K562 (cell line): ENCODE results near the gene PSPC1. TPM values are rescaled to one million over a fixed set of nuclear protein-coding genes. Genes with fewer than 3 reads are reported as not detected.

Source experiments
- ATAC-seq: fragments of 200-7000 bp; cut with Tn5 transposase; 3 replicates; pipeline ENCODE4 v1.9.1; 2020; ENCODE audit warnings: moderate library complexity
- BruUV-seq: library from RNA; stranded (reverse); fragments of 400-500 nt; replicated peaks from 2 replicates; lab custom pipeline; 2021; lab: Mats Ljungman, UMichigan
- CTCF ChIA-PET: fragments of 300-600 bp; formaldehyde crosslinking; extraction: SDS; loops from one replicate; lab custom pipeline; 2021; ENCODE audit warnings: low intra/inter-chr PET ratio; lab: Yijun Ruan, JAX
- POLR2A ChIA-PET: fragments of 300-600, 350-650 bp; sonication (Branson Sonifier 250); formaldehyde crosslinking; extraction: SDS; loops from one replicate; lab custom pipeline; 2021; ENCODE audit warnings: antibody characterized with exemption, inconsistent platforms; lab: Yijun Ruan, JAX
- DNase-seq, 4 experiments: peaks; one replicate each; pipeline versions ENCODE4 v3.0.0 to v3.0.0-alpha.2; 2011 to 2018; ENCODE audit warnings: low spot score in 3 of 4, mixed read lengths in 3 of 4; ENCODE audit errors: extremely low read depth in 1 of 4
- FAIRE-seq: peaks from 2 replicates; lab custom pipeline; 2011; peaks lifted over from hg19 to GRCh38; lab: Jason Lieb, UNC
- H2AFZ ChIP-seq: 2 replicates; pipeline ENCODE4 v1.6.0; 2011; ENCODE audit warnings: low read depth, low read length, control low read depth, inconsistent platforms
- H3K27ac ChIP-seq: fragments of 200-600 bp; 3 replicates; pipeline ENCODE4 v1.8.0; 2011; ENCODE audit warnings: low read depth, mild to moderate bottlenecking, control low read depth, inconsistent platforms, low read length, moderate library complexity, mixed read lengths; ENCODE audit errors: extremely low read depth
- H3K27me3 ChIP-seq, 2 experiments: fragments of 300-600 bp in 1 of 2; 2 replicates in 1 of 2; 3 replicates in 1 of 2; pipeline versions ENCODE4 v1.6.0 to v1.8.0; 2011; ENCODE audit warnings: inconsistent platforms in 2 of 2, low read length in 2 of 2, mild to moderate bottlenecking in 1 of 2, mixed read lengths in 1 of 2, moderate library complexity in 1 of 2; ENCODE audit not compliant: control insufficient read depth in 2 of 2, insufficient read depth in 2 of 2
- H3K36me3 ChIP-seq: fragments of 300-600 bp; 3 replicates; pipeline ENCODE4 v1.8.0; 2011; ENCODE audit warnings: mild to moderate bottlenecking, low read length, inconsistent platforms; ENCODE audit not compliant: control insufficient read depth, insufficient read depth
- H3K4me1 ChIP-seq, 2 experiments: fragments of 200-600 bp in 1 of 2; replicated peaks in 1 of 2; 2 replicates in 1 of 2; 3 replicates in 1 of 2; pipeline versions ENCODE4 v1.5.1 to v1.8.0; 2011; ENCODE audit warnings: inconsistent platforms in 2 of 2, low read length in 2 of 2, mild to moderate bottlenecking in 1 of 2, mixed read lengths in 1 of 2, moderate library complexity in 1 of 2; ENCODE audit not compliant: control insufficient read depth in 2 of 2, insufficient read depth in 2 of 2
- H3K4me2 ChIP-seq: 2 replicates; pipeline ENCODE4 v1.6.1; 2011; ENCODE audit warnings: low read length, control low read depth, inconsistent platforms, mixed read lengths; ENCODE audit not compliant: insufficient read depth
- H3K4me3 ChIP-seq: fragments of 200-600 bp; sonication (generic), shearing (Covaris generic); 2 replicates; pipeline ENCODE4 v1.5.1; 2016; ENCODE audit warnings: control low read depth, inconsistent platforms
- H3K79me2 ChIP-seq: fragments of 200-600 bp; 3 replicates; pipeline ENCODE4 v1.8.0; 2011; ENCODE audit warnings: low read length, inconsistent platforms; ENCODE audit not compliant: control insufficient read depth, insufficient read depth
- H3K9ac ChIP-seq, 2 experiments: 2 replicates each; pipeline versions ENCODE4 v1.6.0 to v1.6.1; 2011; ENCODE audit warnings: low read depth in 2 of 2, low read length in 2 of 2, control low read depth in 1 of 2, inconsistent platforms in 1 of 2, mild to moderate bottlenecking in 1 of 2, mixed read lengths in 1 of 2; ENCODE audit not compliant: insufficient read depth in 1 of 2
- H3K9me1 ChIP-seq: one replicate; pipeline ENCODE4 v1.6.0; 2011; ENCODE audit warnings: inconsistent platforms, mild to moderate bottlenecking, low read length, moderate library complexity; ENCODE audit not compliant: control insufficient read depth, insufficient read depth
- H3K9me3 ChIP-seq: replicated peaks from 2 replicates; pipeline ENCODE4 v1.5.1; 2011; ENCODE audit warnings: low read depth, low read length, inconsistent platforms; ENCODE audit not compliant: control insufficient read depth, insufficient read depth
- H4K20me1 ChIP-seq: replicated peaks from 2 replicates; pipeline ENCODE4 v1.6.1; 2011; ENCODE audit warnings: low read length, inconsistent platforms, mixed read lengths; ENCODE audit not compliant: control insufficient read depth, insufficient read depth
- CBFB ChIP-seq: sonication (generic); formaldehyde crosslinking; IDR thresholded peaks from 2 replicates; pipeline ENCODE4 v1.4.0; 2020; ENCODE audit warnings: mild to moderate bottlenecking, missing genetic modification reagents
- CTCF ChIP-seq, 3 experiments: IDR thresholded peaks in 2 of 3; conservative IDR thresholded peaks in 1 of 3; 2 replicates each; pipeline ENCODE4 v1.5.1; 2011 to 2012; ENCODE audit warnings: low read length in 3 of 3, mild to moderate bottlenecking in 3 of 3, control low read depth in 2 of 3, improper control_type of control experiment in 1 of 3, inconsistent platforms in 1 of 3, low read depth in 1 of 3, mixed read lengths in 1 of 3, moderate library complexity in 1 of 3; ENCODE audit not compliant: insufficient read depth in 2 of 3
- GMEB1 ChIP-seq: fragments of 250-450 bp; sonication (Bioruptor Pico); IDR thresholded peaks from 2 replicates; pipeline ENCODE4 v1.4.0; 2020; ENCODE audit warnings: mild to moderate bottlenecking
- MLLT1 ChIP-seq, 2 experiments: fragments of 450-650 bp; IDR thresholded peaks; 2 replicates each; pipeline ENCODE4 v1.6.1; 2016
- NFATC3 ChIP-seq: fragments of 450-650 bp; IDR thresholded peaks from 2 replicates; pipeline ENCODE4 v1.6.1; 2017; ENCODE audit warnings: mild to moderate bottlenecking
- PRPF4 ChIP-seq: fragments of 200-400 bp; formaldehyde crosslinking; IDR thresholded peaks from one replicate; pipeline ENCODE4 v1.6.1; 2017; ENCODE audit warnings: low read length, low read depth, mild to moderate bottlenecking; ENCODE audit not compliant: insufficient read depth, poor library complexity, severe bottlenecking
- RBM15 ChIP-seq: fragments of 200-400 bp; formaldehyde crosslinking; IDR thresholded peaks from 2 replicates; pipeline ENCODE4 v1.6.1; 2018; ENCODE audit warnings: mild to moderate bottlenecking, low read length, moderate library complexity; ENCODE audit not compliant: insufficient read depth
- TOE1 ChIP-seq, 2 experiments: fragments of 450-650 bp in 1 of 2; sonication (generic) in 1 of 2; formaldehyde crosslinking in 1 of 2; IDR thresholded peaks; 2 replicates each; pipeline versions ENCODE4 v1.7.1 to v1.8.0; 2016 to 2022; ENCODE audit warnings: borderline replicate concordance in 2 of 2, mild to moderate bottlenecking in 2 of 2, antibody characterized with exemption in 1 of 2, inconsistent platforms in 1 of 2, low read depth in 1 of 2, missing genetic modification reagents in 1 of 2, moderate library complexity in 1 of 2
- U2AF2 ChIP-seq: fragments of 200-400 bp; formaldehyde crosslinking; optimal IDR thresholded peaks from 2 replicates; pipeline ENCODE3; 2017; ENCODE audit warnings: low read depth, mild to moderate bottlenecking, low read length
- ZNF282 ChIP-seq: sonication (generic); formaldehyde crosslinking; IDR thresholded peaks from 2 replicates; pipeline ENCODE4 v1.8.1; 2023; ENCODE audit warnings: missing genetic modification reagents
- ZNF316 ChIP-seq: fragments of 450-650 bp; IDR thresholded peaks from 2 replicates; pipeline ENCODE4 v1.6.1; 2016
- ZNF41 ChIP-seq: fragments of 250-450 bp; sonication (Bioruptor Pico); conservative IDR thresholded peaks from 2 replicates; pipeline ENCODE4 v1.4.0; 2020; ENCODE audit warnings: mild to moderate bottlenecking
- ZNF444 ChIP-seq: fragments of 250-450 bp; sonication (Bioruptor Pico); IDR thresholded peaks from 2 replicates; pipeline ENCODE4 v1.4.0; 2020; ENCODE audit warnings: mild to moderate bottlenecking, moderate library complexity
- WGBS: fragments of 100-300 bp; shearing (Covaris generic); methylation state at CpG from one replicate; pipeline ENCODE4 v1.1.6; 2016; ENCODE audit warnings: low coverage, mixed read lengths; ENCODE audit not compliant: insufficient coverage; ENCODE audit errors: missing lambda C conversion rate; 5-methylcytosine and 5-hydroxymethylcytosine counted together
- in situ Hi-C: fragments of 300-500 bp; cut with MboI; formaldehyde crosslinking; loops from 4 replicates; pipeline ENCODE4 v1.15.0; 2018; ENCODE audit warnings: inconsistent platforms, mixed read lengths
- intact Hi-C: fragments of 100-400 bp; cut with micrococcal nuclease; formaldehyde crosslinking; loops from 2 replicates; pipeline ENCODE4 v1.14.2; 2022
- polyA plus RNA-seq, 8 experiments: library from polyadenylated mRNA; depleted of rRNA in 4 of 8; stranded (reverse) in 5 of 8; unstranded in 3 of 8; fragments of >200 nt; fragmentation: Nextera tagmentation in 2 of 8; fragmentation: Illumina TruSeq in 1 of 8; extraction: Ambion mirVana in 2 of 8; extraction: Trizol in 1 of 8; gene quantifications; 2 replicates each; pipeline versions ENCODE4 v1.2.1 to v1.2.3, GENCODE V29; 2011 to 2014; ENCODE audit warnings: inconsistent platforms in 1 of 8, missing spikeins in 1 of 8
- total RNA-seq, 7 experiments: library from RNA; depleted of rRNA in 6 of 7; stranded (reverse); fragments of >200 nt in 6 of 7; fragmentation: Illumina TruSeq in 2 of 7; extraction: Trizol in 2 of 7; gene quantifications; 2 replicates each; pipeline versions ENCODE4 v1.2.1 to v1.2.3, GENCODE V29; 2011 to 2021; ENCODE audit warnings: low replicate concordance in 1 of 7
- TF ChIP-seq, protein P1 (sequence below): fragments of 450-650 bp; IDR thresholded peaks from 2 replicates; pipeline ENCODE4 v1.6.1; 2016

Gene PSPC1
- total and polyA plus RNA-seq, 9 of the 15 experiments (the other 6 are each of a cell fraction or from before 2014, with no cell fraction given): 8.6 to 60.4 (median 42.4) TPM

DNA sequence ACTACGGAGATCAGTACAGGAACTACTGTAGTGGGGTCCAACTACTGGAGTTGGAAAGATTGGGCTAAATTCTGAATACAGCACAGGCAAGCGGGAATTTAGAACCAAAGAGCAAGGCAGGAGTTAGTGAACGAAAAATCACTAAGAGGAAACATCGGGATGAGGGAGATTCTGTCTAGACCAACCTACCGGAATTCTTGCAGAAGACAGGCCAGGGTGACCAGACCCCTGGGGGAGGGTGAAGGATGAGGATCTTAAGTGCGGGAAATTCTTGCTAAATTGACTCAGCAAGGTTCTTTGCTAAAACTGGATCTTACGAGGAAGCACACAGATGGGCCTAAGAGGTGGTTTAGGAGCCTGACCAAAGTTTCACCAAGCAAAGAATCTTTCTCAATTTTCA is 13.2 kb upstream of the PSPC1 start (continued):
- TF ChIP-seq CTCF (IDR thresholded peaks at IDR 0.05 in 2 of 3, conservative IDR thresholded peaks at IDR 0.05 in 1 of 3; ENCODE audit: insufficient read depth in 2 of 3, low read depth in 1 of 3, low read length in 3 of 3): no peak
- no peak for TF ChIP-seq TOE1 (IDR thresholded peaks at IDR 0.05; ENCODE audit: borderline replicate concordance)
- no peak for TF ChIP-seq TOE1 (CRISPR knock-in tag; IDR thresholded peaks at IDR 0.05; ENCODE audit: borderline replicate concordance, low read depth)

DNA sequence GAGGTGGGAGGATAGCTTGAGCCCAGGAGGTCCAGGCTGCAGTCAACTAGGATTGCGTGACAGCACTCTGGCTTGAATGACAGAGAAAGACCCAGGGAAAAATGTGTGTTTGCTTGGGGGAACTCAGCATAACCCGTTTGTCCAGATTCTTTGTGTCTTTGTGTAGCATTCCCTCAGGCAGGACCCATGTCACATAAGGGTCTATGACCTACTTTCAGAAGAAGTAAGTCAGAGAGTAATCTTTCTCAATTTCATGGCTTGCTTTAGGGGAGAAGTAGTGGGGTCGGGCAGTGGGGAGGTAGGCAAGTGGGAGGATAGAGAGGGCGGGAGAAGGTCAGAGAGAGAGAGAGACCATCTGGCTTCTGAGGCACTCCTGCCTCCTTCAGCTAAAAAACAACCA is 11.9 kb upstream of the PSPC1 start:
- in situ Hi-C loops: no loop called here

More for the DNA sequence above, 11.9 kb upstream of the PSPC1 start:
- CTCF ChIA-PET: no interaction called here
- ATAC-seq (no peak), FAIRE-seq (no peak), DNase-seq (no peak)
- Histone ChIP-seq H3K4me3 (no peak overlapping the region), H3K4me1 (no peaks in the 10 kb centered on the region), H3K36me3 (no peaks in the 10 kb centered on the region), H4K20me1 (no peaks in the 10 kb centered on the region), H3K9me1 (no peaks in the 10 kb centered on the region), H2AFZ (no peak overlapping the region), H3K4me2 (no peak overlapping the region), H3K79me2 (no peaks in the 10 kb centered on the region), H3K9me3 (no peaks in the 10 kb centered on the region), H3K9ac (no peak overlapping the region), H3K27ac (no peak overlapping the region), H3K27me3 (no peaks in the 10 kb centered on the region)
- BruUV-seq: no TSS peak
- intact Hi-C loops: no loop called here
- WGBS: 36% methylated on average over 3 of the region's 4 CpGs
- no peak for TF ChIP-seq ZNF316
- no peak for TF ChIP-seq MLLT1 (IDR thresholded peaks at IDR 0.05)
- TF ChIP-seq U2AF2: no peak
- TF ChIP-seq, protein P1, sequence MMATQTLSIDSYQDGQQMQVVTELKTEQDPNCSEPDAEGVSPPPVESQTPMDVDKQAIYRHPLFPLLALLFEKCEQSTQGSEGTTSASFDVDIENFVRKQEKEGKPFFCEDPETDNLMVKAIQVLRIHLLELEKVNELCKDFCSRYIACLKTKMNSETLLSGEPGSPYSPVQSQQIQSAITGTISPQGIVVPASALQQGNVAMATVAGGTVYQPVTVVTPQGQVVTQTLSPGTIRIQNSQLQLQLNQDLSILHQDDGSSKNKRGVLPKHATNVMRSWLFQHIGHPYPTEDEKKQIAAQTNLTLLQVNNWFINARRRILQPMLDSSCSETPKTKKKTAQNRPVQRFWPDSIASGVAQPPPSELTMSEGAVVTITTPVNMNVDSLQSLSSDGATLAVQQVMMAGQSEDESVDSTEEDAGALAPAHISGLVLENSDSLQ: no peak
- TF ChIP-seq PRPF4: no peak
- no peak for TF ChIP-seq ZNF282
- no peak for TF ChIP-seq RBM15
- TF ChIP-seq GMEB1 (CRISPR knock-in tag): no peak
- TF ChIP-seq ZNF444 (CRISPR knock-in tag): no peak
- no peak for TF ChIP-seq ZNF41 (CRISPR knock-in tag)
- no peak for TF ChIP-seq NFATC3
- TF ChIP-seq CBFB (CRISPR knock-in tag): no peak
- POLR2A ChIA-PET: no interaction called here
